ENCODE results near the gene FBXO10.

Gene FBXO10

DNA sequence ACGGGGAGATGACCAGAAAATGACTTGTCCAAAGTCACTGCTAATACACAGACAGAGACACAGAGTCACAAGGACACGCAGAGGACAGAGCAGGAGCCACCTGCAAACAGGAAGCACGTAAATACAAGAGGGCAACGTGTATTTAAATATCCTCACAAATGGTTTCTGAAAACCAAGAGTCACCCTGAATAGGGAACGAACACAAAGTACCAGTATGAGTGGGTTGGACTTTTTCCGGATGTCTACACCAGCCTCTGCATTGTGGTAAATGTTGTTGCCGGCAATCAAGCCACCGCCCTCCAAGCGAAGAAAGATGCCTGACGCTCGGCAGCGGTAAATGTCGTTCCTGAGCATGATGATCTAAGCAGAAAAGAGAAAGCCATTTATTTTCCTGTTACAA lies 44.5 kb downstream of the FBXO10 start:
- no peak overlapping the region for H3K4me3 ChIP-seq (ENCODE audit: low read depth, low read length)

DNA sequence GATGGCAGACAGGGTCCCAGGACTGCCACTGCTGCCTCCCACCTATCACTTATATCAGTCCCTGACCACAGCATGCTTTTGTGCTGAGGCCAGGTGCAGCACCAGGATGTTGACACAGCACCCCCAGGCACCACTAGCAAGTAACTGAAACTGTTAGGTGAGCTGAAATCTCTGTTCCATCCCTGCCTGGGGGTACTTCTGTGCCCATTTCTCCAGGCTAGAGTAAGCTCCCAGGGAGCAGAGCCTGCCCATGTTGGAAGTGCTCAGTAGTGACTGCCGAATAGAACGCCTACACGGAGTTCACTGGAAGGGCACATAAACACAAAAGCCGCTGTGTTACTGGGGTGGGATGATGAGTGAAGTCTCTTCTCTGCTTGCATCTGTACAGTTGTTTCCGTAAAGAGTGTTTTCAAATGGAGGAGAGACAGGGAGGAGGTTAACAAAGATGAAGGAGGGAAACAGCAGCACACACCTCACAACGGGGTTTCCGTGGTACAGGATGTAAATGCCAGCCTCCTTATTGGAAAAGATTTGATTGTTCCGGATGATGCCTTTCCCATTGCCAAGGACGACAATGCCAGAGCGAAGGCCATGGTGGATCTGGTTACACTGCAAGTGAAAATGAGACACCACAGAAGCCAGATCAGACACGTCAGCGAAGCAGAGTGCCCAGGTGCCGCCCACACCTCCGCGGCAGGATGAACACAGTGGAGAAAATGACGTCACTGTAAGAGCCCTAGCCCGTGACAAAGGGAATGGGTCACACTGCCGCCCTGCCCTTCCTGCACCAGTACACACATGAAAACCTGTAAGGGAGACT lies 47.3 kb downstream of the FBXO10 start:
- no peak overlapping the region for H3K4me3 ChIP-seq (ENCODE audit: low read depth, low read length)
- TF ChIP-seq, protein P1, sequence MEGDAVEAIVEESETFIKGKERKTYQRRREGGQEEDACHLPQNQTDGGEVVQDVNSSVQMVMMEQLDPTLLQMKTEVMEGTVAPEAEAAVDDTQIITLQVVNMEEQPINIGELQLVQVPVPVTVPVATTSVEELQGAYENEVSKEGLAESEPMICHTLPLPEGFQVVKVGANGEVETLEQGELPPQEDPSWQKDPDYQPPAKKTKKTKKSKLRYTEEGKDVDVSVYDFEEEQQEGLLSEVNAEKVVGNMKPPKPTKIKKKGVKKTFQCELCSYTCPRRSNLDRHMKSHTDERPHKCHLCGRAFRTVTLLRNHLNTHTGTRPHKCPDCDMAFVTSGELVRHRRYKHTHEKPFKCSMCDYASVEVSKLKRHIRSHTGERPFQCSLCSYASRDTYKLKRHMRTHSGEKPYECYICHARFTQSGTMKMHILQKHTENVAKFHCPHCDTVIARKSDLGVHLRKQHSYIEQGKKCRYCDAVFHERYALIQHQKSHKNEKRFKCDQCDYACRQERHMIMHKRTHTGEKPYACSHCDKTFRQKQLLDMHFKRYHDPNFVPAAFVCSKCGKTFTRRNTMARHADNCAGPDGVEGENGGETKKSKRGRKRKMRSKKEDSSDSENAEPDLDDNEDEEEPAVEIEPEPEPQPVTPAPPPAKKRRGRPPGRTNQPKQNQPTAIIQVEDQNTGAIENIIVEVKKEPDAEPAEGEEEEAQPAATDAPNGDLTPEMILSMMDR (IDR thresholded peaks at IDR 0.05; ENCODE audit: borderline replicate concordance, insufficient read depth, low read depth, low read length), result no peak

More for the DNA sequence above, 44.5 kb downstream of the FBXO10 start:
- TF ChIP-seq, protein P1 (IDR thresholded peaks at IDR 0.05; ENCODE audit: borderline replicate concordance, insufficient read depth, low read depth, low read length), result no peak

DNA sequence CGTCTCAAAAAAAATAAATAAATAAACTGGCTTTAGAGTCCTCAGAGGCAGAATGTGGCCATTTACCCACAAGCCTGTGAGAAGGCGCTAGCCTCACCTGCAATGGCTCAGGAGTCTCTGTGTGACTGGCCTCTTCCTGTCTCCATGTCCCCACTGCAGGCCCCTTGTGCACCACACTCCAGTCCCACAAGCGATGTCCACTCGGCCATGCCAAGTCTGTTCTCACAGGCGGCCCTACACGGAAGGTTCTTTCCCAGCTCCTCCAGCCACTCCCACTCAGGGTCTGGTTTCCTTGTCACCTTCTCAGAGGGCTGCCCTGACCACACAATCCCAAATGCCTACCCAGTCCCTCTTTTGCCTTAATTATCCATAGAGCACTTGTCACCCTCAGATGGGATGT lies 52.3 kb downstream of the FBXO10 start:
- TF ChIP-seq, protein P1 (IDR thresholded peaks at IDR 0.05; ENCODE audit: borderline replicate concordance, insufficient read depth, low read depth, low read length), result no peak

DNA sequence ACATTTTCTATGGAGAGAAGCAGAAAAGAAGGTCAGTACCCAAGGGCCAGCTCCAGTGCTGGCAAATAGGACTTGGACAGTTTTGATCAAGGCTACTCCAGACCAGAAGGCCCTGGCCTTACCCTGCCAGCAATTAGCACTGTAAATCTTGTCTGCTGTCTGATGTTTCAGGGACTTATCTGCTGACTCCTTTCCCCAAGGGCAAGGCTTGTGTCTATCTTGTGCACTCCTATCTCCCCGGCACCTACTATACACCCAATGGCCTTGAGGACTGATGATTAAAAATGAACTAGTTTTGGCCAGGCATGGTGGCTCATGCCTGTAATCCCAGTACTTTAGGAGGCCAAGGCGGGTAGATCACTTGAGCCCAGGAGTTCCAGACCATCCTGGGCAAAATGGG lies 53.2 kb downstream of the FBXO10 start:
- TF ChIP-seq, protein P1 (IDR thresholded peaks at IDR 0.05; ENCODE audit: borderline replicate concordance, insufficient read depth, low read depth, low read length), result no peak
- no peak overlapping the region for H3K4me3 ChIP-seq (ENCODE audit: low read depth, low read length)

More for the DNA sequence above, 52.3 kb downstream of the FBXO10 start:
- no peak overlapping the region for H3K4me3 ChIP-seq (ENCODE audit: low read depth, low read length)

DNA sequence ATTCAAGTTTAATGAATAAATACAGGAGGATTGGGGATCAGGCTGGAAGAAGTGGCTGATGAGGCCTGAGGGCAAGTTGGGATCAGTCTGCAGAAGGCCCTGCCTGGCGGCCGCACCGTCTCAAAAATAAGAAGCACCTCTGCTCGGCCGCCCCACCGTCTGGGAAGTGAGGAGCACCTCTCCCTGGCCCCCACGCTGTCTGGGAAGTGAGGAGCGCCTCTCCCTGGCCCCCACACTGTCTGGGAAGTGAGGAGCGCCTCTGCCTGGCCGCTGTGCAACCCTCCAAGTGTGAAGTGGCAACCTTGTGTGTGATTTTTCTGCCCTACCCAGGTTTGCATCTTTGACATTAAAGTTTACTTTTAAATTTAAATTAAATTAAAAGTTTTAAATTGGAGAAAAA lies 55.1 kb downstream of the FBXO10 start:
- TF ChIP-seq, protein P1 (IDR thresholded peaks at IDR 0.05; ENCODE audit: borderline replicate concordance, insufficient read depth, low read depth, low read length), result no peak
- no peak overlapping the region for H3K4me3 ChIP-seq (ENCODE audit: low read depth, low read length)

DNA sequence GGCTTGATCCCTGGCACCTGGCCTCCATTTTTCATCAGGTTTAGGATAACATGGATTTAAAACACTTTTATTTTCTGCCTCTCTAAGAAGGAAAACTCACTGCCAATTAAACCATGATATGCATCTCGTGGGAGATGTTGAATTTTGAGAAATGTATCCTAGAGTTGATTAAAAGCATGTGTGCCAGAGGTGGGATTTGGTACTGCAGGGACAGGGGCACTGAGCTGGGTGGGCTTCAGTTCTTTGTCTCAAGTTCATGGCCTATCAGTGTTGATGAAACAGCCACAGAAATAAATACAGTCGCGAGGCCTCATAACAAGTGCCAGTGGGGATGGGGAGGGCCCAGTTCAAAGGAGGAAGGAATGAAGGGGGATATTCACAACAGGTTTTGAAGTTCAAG lies 55.5 kb downstream of the FBXO10 start:
- no peak overlapping the region for H3K4me3 ChIP-seq (ENCODE audit: low read depth, low read length)

More for the DNA sequence above, 55.5 kb downstream of the FBXO10 start:
- TF ChIP-seq, protein P1 (IDR thresholded peaks at IDR 0.05; ENCODE audit: borderline replicate concordance, insufficient read depth, low read depth, low read length), result no peak

Data from GM12875 (cell line).